H7 (cell line): ENCODE results near the gene KIRREL3. TPM values are rescaled to one million over a fixed set of nuclear protein-coding genes. Genes with fewer than 3 reads are reported as not detected.

ENCODE experiments used
- DNase-seq: peaks from one replicate; pipeline ENCODE4 v3.0.0; 2012
- H3K27me3 ChIP-seq: 2 replicates; pipeline ENCODE4 v1.6.0; 2011; ENCODE audit warnings: mild to moderate bottlenecking, low read length; ENCODE audit not compliant: control insufficient read depth, insufficient read depth
- H3K36me3 ChIP-seq: replicated peaks from 2 replicates; pipeline ENCODE4 v1.5.1; 2011; ENCODE audit warnings: low read length; ENCODE audit not compliant: control insufficient read depth, insufficient read depth
- H3K4me3 ChIP-seq: 2 replicates; pipeline ENCODE4 v1.5.1; 2011; ENCODE audit warnings: low read depth, mild to moderate bottlenecking, control low read depth, low read length, moderate library complexity; ENCODE audit not compliant: insufficient read depth
- total RNA-seq: library from RNA; depleted of rRNA; stranded (reverse); fragments of >200 nt; shearing (Covaris generic); gene quantifications from 2 replicates; pipeline ENCODE4 v1.2.3, GENCODE V29; 2014

The KIRREL3 gene
- total RNA-seq, 1 experiment from 2014 or later, result 0.10 TPM

- DNase-seq, result no peak
- H3K27me3 ChIP-seq, result no peaks in the 10 kb centered on the region
Observed at GRCh38 chr11:126502982-126503381, 497.6 kb downstream of the KIRREL3 start.

GRCh38 chr11:126502159-126502558, 498.4 kb downstream of the KIRREL3 start:
- Histone ChIP-seq H3K4me3 (no peak overlapping the region), H3K36me3 (no peaks in the 10 kb centered on the region), H3K27me3 (no peaks in the 10 kb centered on the region)
- no peak for DNase-seq

More at GRCh38 chr11:126502982-126503381, 497.6 kb downstream of the KIRREL3 start:
- no peaks in the 10 kb centered on the region for H3K36me3 ChIP-seq
- no peak overlapping the region for H3K4me3 ChIP-seq

- Histone ChIP-seq H3K27me3 (no peaks in the 10 kb centered on the region), H3K36me3 (no peaks in the 10 kb centered on the region), H3K4me3 (no peak overlapping the region)
- no peak for DNase-seq
Observed at GRCh38 chr11:126501641-126502040, 498.9 kb downstream of the KIRREL3 start.

GRCh38 chr11:126500981-126501380, 499.6 kb downstream of the KIRREL3 start:
- no peaks in the 10 kb centered on the region for H3K27me3 ChIP-seq
- no peak for DNase-seq
- no peak overlapping the region for H3K4me3 ChIP-seq
- H3K36me3 ChIP-seq, result no peaks in the 10 kb centered on the region

GRCh38 chr11:126499131-126499752, 501.3 kb downstream of the KIRREL3 start:
- Histone ChIP-seq H3K4me3 (no peak overlapping the region), H3K27me3 (no peaks in the 10 kb centered on the region)
- no peak for DNase-seq

GRCh38 chr11:126498281-126498680, 502.3 kb downstream of the KIRREL3 start:
- no peak for DNase-seq
- Histone ChIP-seq H3K4me3 (no peak overlapping the region), H3K36me3 (no peaks in the 10 kb centered on the region), H3K27me3 (no peaks in the 10 kb centered on the region)

More at GRCh38 chr11:126499131-126499752, 501.3 kb downstream of the KIRREL3 start:
- H3K36me3 ChIP-seq, result no peaks in the 10 kb centered on the region

- Histone ChIP-seq H3K4me3 (no peak overlapping the region), H3K27me3 (no peaks in the 10 kb centered on the region), H3K36me3 (no peaks in the 10 kb centered on the region)
- DNase-seq, result no peak
Observed at GRCh38 chr11:126497581-126498122, 502.9 kb downstream of the KIRREL3 start.

GRCh38 chr11:126496576-126497337, 503.8 kb downstream of the KIRREL3 start:
- H3K27me3 ChIP-seq, result no peaks in the 10 kb centered on the region
- H3K36me3 ChIP-seq, result no peaks in the 10 kb centered on the region
- no peak overlapping the region for H3K4me3 ChIP-seq
- DNase-seq, result no peak

GRCh38 chr11:126495281-126496220, 505.0 kb downstream of the KIRREL3 start:
- no peaks in the 10 kb centered on the region for H3K27me3 ChIP-seq
- no peak for DNase-seq
- H3K36me3 ChIP-seq, result no peaks in the 10 kb centered on the region
- H3K4me3 ChIP-seq, result no peak overlapping the region

- no peak for DNase-seq
- H3K27me3 ChIP-seq, result no peaks in the 10 kb centered on the region
- no peak overlapping the region for H3K4me3 ChIP-seq
- no peaks in the 10 kb centered on the region for H3K36me3 ChIP-seq
Observed at GRCh38 chr11:126494831-126495230, 505.7 kb downstream of the KIRREL3 start.

GRCh38 chr11:126492331-126493082, 508.1 kb downstream of the KIRREL3 start:
- Histone ChIP-seq H3K36me3 (no peaks in the 10 kb centered on the region), H3K27me3 (no peaks in the 10 kb centered on the region), H3K4me3 (no peak overlapping the region)
- DNase-seq, result no peak

GRCh38 chr11:126491092-126491491, 509.5 kb downstream of the KIRREL3 start:
- DNase-seq, result peak; percentile 71
- H3K4me3 ChIP-seq, result no peak overlapping the region
- no peaks in the 10 kb centered on the region for H3K36me3 ChIP-seq
- no peaks in the 10 kb centered on the region for H3K27me3 ChIP-seq

- no peak for DNase-seq
- no peaks in the 10 kb centered on the region for H3K27me3 ChIP-seq
- no peaks in the 10 kb centered on the region for H3K36me3 ChIP-seq
- H3K4me3 ChIP-seq, result no peak overlapping the region
Observed at GRCh38 chr11:126489836-126490660, 510.5 kb downstream of the KIRREL3 start.
